Stomach (tissue), 4 donors: ENCODE results near the gene SPATA19.

ENCODE experiments used
- EP300 ChIP-seq: sonication (generic); formaldehyde crosslinking; IDR thresholded peaks from one replicate; pipeline ENCODE4 v1.6.1; 2017; ENCODE audit warnings: antibody characterized with exemption
- POLR2A ChIP-seq, 4 donors: fragments of 450-650 bp; IDR thresholded peaks; one replicate each; pipeline ENCODE4 v1.6.1; 2016; ENCODE audit warnings: antibody characterized with exemption in 4 of 4, control low read depth in 2 of 4, mild to moderate bottlenecking in 1 of 4, moderate library complexity in 1 of 4
- TF ChIP-seq, protein P1 (sequence below), 7 experiments: fragments of 450-650 bp in 4 of 7; fragments of 200-600 bp in 3 of 7; sonication (generic) in 3 of 7; IDR thresholded peaks; one replicate each; pipeline ENCODE4 v1.5.1; 2016 to 2019; ENCODE audit warnings: antibody characterized with exemption in 7 of 7, control low read depth in 2 of 7, mild to moderate bottlenecking in 1 of 7

DNA sequence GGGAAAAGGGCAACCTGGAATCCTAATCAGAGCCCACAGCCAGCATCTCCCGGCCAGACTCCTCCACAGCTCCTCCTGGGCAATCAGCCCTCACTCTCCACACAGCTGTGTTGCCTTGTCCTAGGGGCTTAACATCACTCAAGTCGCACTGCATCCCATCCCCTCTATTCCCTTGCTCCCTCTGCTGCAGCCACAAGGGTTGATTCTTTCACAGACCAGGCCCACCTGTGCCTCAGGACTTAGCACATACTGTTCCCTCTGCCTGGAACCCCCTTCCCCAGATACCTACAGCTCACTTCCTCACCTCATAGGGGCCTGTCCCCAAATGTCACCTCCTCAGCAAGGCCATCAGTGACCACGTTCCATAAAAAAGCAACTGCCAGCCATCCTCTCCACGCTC lies 18.4 kb downstream of the SPATA19 start:
- TF ChIP-seq POLR2A (IDR thresholded peaks at IDR 0.05) (no peak), EP300 (no peak)
- TF ChIP-seq, protein P1, sequence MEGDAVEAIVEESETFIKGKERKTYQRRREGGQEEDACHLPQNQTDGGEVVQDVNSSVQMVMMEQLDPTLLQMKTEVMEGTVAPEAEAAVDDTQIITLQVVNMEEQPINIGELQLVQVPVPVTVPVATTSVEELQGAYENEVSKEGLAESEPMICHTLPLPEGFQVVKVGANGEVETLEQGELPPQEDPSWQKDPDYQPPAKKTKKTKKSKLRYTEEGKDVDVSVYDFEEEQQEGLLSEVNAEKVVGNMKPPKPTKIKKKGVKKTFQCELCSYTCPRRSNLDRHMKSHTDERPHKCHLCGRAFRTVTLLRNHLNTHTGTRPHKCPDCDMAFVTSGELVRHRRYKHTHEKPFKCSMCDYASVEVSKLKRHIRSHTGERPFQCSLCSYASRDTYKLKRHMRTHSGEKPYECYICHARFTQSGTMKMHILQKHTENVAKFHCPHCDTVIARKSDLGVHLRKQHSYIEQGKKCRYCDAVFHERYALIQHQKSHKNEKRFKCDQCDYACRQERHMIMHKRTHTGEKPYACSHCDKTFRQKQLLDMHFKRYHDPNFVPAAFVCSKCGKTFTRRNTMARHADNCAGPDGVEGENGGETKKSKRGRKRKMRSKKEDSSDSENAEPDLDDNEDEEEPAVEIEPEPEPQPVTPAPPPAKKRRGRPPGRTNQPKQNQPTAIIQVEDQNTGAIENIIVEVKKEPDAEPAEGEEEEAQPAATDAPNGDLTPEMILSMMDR (IDR thresholded peaks at IDR 0.05) = no peak
